Mammary epithelial cell (primary cell): Measurements from ENCODE around the gene WASL.

Experiments used
- CTCF ChIP-seq, 2 donors: IDR thresholded peaks in 1 of 2; conservative IDR thresholded peaks in 1 of 2; 2 replicates each; pipeline ENCODE4 v1.5.1; 2011 to 2012; ENCODE audit warnings: inconsistent platforms in 2 of 2, low read length in 2 of 2, mild to moderate bottlenecking in 2 of 2, control low read depth in 1 of 2, low read depth in 1 of 2; ENCODE audit not compliant: insufficient read depth in 1 of 2; ENCODE audit errors: extremely low read depth in 1 of 2
- EZH2 ChIP-seq: IDR thresholded peaks from 2 replicates; pipeline ENCODE4 v1.6.1; 2012; ENCODE audit warnings: low read length, inconsistent platforms, borderline replicate concordance

DNA sequence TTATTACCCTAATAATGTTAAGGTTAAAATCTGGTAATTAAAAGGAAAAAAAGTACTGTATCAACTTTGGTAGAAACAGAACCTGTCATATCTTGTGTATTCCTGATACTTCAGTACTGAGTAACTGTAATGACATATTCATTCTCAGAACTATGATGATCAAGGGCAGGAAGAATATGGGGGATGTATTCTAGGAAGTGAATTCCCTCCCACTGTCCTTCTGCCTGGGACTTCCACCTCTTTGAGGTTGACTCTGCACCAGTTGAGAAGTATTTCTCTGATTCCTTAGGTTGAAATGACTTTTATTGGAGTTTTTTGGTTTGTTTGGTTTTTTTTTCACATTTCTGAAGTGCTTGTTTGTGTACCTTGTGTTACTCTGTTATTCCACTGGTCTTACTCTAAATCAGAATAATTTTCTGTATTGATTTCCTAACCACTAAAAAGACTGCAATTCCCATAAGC lies 36.9 kb downstream of the WASL start:
- no peak for TF ChIP-seq EZH2
- no peak for TF ChIP-seq CTCF (conservative IDR thresholded peaks at IDR 0.05 in 1 of 2, IDR thresholded peaks at IDR 0.05 in 1 of 2; ENCODE audit: extremely low read depth in 1 of 2, insufficient read depth in 1 of 2, low read depth in 1 of 2, low read length in 2 of 2)
